GM19452 (cell line): ENCODE results near the gene SNX14.
"Not testable (repeated sequence)": the region's sequence is repeated elsewhere in the genome, so short reads cannot be mapped to it uniquely, and the experiment has no call there.

ENCODE experiments used
- ATAC-seq: cut with Tn5 transposase; IDR thresholded peaks from one replicate; pipeline ENCODE4 v1.9.1; 2021; ENCODE audit not compliant: unreplicated experiment

The SNX14 gene, protein sequence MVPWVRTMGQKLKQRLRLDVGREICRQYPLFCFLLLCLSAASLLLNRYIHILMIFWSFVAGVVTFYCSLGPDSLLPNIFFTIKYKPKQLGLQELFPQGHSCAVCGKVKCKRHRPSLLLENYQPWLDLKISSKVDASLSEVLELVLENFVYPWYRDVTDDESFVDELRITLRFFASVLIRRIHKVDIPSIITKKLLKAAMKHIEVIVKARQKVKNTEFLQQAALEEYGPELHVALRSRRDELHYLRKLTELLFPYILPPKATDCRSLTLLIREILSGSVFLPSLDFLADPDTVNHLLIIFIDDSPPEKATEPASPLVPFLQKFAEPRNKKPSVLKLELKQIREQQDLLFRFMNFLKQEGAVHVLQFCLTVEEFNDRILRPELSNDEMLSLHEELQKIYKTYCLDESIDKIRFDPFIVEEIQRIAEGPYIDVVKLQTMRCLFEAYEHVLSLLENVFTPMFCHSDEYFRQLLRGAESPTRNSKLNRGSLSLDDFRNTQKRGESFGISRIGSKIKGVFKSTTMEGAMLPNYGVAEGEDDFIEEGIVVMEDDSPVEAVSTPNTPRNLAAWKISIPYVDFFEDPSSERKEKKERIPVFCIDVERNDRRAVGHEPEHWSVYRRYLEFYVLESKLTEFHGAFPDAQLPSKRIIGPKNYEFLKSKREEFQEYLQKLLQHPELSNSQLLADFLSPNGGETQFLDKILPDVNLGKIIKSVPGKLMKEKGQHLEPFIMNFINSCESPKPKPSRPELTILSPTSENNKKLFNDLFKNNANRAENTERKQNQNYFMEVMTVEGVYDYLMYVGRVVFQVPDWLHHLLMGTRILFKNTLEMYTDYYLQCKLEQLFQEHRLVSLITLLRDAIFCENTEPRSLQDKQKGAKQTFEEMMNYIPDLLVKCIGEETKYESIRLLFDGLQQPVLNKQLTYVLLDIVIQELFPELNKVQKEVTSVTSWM

DNA sequence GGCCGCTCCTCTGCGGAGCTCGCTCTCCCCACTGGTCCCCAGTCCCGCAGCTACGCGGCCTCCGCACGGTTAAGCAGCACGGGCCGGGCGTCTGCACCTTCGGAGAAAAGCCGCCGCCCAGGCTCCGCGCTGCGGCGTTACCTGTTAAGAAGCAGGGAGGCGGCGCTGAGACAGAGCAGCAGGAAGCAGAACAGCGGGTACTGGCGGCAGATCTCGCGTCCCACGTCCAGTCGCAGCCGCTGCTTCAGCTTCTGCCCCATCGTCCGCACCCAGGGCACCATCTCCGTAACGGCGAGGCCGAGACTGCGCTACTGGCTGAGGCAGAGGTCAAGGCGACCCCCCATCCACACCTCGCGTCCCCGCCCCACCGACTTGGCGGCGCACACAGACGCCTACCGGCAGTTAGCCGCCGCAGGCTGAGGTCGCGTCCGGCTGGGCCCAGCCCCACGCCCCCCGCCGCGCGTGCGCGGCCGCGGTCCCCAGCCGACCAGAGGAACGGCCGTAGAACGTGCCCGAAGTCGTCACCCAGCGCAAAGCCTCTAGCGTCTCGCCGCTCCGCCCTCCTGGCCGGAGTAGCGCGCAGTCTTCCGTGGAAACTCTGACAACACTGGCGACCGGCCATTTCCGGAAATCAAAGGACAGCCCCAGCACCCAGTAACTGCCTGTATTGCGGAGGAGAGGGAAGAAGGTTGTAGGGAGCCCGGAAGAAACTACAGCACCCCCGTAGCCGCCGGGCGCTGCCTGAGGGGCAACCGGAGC, at the start of gene SNX14:
TSS of gene SNX14 (minus strand) at position 421 of the 759 bp plus-strand sequence. CDS start at position 281, 140 bp downstream.
- ATAC-seq: peak; percentile 87

DNA sequence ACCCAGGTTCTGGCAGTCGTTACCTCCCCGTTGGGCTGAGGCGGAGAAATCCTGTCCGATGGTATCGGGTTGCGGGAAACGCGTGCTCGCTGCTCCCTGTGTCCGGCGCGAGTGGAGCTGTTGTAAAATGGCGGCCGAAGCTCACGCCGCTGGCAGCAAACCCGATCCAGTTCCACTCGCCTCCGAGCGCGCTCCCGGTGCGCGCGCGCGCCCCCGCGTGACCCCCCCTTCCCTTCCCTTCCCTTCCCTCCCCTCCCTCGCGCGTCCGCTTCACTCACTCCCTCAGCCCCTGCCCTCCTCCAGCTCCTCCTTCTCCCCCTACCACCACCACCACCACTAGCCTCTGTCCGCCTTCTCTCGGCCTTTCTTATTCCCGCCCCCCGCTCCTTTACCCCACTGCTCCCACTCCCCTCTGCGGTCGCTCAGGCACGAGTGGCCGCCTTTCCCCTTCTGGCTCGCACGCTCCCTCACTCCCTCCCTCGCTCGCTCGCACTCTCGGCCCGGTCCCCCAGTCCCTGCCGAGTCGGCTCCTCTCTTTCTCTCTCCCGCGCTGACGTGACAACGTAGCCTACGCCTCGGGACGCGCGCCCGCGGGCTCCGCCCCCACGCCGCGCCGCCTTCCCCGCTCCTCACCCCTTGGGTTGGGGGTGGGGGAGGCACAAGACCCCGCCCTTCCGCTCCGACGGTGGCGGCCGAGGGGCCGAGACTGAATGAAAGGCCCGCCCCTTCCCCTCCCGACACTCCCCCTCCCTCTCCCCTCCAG, 49.3 kb upstream of the SNX14 start, which contains the start of gene SYNCRIP:
TSS of gene SYNCRIP (minus strand) at position 113 of the 763 bp plus-strand sequence. CDS start 1,447 bp downstream, outside the sequence.
- peak; percentile 71 for ATAC-seq

DNA sequence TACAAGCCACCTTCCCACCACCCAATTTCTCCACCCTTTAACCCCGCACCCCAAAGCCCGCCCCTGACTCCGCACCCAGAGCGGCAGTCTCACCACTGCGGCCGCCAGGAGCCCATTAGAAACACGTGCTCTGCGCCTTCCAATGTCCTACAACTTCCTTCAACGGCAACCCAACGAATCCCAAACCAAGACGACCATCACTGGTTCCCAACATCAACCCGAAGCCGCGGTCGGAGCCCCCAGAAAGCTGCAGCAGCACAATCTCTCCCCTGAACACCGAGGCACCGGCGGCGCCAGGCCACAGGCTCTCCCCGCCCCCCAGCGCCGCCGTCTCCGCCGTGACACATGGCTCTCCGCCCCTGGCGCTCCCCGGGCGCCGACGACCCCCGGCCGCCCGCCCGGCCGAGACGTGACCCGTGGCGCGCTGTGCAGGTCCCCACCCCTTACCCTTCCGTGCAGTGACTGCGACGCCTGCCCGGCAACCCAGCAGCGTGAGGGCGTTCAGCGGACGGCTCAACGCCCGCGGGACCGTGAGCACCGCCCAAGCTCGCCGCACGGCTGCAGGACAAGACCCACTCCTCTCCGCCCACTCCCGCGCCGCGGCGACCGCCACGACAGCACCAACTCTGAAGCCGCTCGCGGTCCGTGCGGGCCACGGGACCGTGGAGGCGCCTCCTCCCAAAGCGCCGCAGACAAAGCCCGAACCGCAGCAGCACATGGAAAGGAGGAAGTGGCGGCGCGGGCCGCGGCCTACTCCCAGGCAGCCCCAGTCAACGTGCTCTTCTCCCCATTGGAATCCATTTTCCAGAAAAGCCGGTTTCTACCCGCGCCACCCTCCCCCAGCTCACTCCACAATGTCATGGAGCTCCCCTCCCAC, 48.5 kb upstream of the SNX14 start:
- no peak for ATAC-seq

DNA sequence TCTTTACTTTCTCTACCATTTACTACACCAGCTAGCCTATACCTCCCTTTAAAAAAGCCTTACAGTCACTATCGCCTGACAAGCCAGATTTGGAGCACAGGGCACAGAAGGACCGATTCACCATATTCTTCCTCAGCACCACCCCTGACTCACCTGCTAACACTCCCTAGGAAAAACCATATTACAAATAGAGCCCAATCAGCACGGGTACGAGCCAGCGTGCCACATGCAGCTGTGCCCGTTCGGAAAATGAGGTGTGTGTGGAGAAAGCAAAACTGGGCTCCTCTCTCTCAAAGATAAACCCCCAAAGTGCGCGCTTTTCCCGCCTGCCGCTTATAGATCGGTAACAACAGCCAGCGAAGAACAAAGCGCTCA, 47.9 kb upstream of the SNX14 start:
- no peak for ATAC-seq

DNA sequence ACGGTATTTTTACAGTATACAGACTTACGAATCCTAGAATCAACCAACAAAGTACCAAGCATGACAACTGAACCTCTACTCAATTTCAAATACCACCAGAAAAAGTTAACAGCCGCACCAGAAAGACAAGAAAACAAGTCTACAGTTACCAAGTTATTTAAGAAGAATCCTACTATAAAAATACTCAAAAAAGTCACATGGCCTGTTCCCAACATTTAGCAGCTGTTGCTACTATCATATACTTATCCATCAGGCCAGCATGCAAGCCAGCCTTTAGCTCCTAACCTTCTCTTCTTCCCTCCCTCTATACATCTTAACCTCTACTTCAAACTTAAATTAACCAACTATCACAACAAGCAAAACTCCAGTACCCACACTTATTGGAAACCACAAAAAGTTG, 47.2 kb upstream of the SNX14 start:
- ATAC-seq: no peak

DNA sequence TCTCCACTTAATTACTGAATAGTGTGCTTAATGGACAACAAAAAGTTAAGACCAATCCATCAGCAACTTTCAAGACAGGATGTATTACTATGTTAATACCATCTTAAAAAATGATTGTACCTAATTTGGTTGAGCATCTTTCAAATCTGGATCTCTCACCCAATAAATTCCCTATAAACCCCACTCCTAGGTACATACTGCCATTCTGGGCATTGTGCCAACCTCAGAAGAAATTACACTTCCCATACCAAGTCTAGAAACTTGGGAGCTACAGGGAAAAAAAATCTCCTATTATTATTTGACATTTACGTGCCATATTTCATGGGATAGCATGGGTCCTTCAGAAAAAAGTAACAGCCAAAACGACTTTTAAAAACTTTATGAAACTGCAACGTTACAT, 43.9 kb upstream of the SNX14 start:
- ATAC-seq: no peak

DNA sequence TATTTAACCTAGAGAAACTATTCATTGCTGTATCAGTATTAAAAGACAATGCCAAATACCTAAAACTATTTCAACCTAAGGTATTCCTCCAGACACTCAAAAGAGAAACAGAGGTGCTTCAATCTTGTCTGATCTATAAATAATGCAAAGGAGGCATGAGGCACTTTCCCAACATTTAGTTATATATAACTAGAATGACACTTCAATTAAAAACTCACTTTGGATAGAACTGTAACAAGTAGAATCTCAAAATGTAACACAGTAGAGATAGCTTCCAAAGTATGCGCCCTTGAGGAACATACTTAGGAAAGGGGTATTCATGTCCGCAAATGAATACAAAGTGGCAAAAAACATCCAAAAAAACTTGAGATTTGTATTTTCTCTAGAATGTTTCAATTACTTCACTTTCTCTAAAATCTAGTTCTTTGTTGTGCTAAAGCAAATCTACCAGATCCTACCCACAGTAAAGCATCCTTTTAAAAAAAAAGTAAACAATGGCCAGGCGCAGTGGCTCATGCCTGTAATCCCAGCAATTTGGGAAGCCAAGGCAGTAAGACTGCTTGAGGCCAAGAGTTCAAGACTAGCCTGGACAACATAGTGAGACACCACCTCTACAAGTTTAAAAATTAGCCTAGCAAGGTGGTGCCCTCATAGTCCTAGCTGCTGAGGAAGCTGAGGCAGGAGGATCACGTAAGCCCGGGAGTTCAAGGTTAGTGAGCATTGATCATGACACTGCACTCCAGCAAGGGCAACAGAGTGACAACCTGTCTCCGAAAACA, 38.7 kb upstream of the SNX14 start:
- ATAC-seq: no peak

DNA sequence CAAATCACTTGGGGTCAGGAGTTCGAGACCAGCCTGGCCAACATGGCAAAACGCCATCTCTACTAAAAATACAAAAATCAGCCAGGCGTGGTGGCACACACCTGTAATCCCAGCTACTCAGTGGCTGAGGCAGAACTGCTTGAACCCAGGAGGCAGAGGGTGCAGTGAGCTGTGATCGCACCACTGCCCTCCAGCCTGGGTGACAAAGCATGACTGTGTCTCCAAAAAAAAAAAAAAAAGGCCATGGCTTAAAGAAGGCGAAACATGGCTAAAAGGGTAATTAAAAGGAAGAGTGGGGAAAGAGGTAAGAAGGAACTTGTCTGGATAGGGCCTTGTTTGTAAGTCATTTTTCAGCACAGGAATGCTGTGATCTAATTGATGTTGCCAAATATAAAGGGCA, 37.5 kb upstream of the SNX14 start:
- not testable (repeated sequence) for ATAC-seq

DNA sequence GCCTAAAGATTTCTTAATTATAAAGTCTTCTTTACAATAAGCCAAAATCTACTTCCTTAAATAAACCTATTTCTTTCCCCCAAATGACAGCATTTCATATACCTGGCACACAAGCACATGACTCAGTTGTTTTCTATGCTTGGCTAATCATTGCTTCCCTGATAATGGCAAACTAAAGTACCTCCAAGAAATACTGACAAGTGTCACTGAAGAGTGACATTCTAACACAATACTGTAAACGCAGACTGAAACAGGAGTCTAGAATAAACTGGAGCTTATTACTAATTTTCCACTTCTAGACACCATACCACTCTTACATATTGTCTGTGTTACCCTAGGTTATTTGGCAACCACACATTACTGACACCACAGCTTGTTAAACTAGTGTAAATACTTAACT, 34.7 kb upstream of the SNX14 start:
- ATAC-seq: no peak

DNA sequence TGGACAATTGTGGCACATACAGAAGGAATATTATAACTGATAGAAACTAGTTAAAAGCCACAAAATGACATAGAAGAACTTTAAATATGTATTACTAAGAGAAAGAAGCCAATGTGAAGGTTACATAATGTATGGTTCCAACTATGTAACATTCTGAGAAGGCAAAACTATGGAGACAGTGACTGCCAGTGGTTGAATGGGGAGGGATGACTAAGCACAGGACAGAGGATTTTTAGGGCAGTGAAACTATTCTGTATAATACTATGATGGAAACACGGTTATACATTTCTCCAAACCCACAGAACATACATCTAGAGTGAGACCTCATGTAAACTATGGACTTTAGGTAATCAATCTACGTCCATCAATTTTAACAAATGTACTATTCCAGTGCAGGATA, 26.6 kb upstream of the SNX14 start:
- ATAC-seq: no peak

DNA sequence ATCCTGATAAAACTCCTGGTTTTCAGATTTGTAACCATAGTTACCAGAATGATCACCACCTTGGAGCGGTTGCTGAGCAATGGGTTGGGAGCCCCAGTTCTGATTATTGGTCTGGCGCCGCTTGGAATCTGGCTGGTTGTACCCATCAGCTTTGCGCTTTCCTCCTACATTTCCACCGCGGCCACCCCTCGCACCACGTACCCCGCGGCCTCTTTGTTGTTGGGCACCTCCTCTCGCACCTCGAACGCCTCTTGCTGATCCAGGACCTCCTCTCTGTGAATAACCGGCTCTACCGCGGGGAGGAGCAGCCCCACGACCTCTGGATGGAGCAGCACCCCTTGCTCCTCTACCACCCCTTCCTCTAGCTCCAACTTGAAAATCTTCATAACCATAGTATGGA, 21.1 kb upstream of the SNX14 start:
- no peak for ATAC-seq

DNA sequence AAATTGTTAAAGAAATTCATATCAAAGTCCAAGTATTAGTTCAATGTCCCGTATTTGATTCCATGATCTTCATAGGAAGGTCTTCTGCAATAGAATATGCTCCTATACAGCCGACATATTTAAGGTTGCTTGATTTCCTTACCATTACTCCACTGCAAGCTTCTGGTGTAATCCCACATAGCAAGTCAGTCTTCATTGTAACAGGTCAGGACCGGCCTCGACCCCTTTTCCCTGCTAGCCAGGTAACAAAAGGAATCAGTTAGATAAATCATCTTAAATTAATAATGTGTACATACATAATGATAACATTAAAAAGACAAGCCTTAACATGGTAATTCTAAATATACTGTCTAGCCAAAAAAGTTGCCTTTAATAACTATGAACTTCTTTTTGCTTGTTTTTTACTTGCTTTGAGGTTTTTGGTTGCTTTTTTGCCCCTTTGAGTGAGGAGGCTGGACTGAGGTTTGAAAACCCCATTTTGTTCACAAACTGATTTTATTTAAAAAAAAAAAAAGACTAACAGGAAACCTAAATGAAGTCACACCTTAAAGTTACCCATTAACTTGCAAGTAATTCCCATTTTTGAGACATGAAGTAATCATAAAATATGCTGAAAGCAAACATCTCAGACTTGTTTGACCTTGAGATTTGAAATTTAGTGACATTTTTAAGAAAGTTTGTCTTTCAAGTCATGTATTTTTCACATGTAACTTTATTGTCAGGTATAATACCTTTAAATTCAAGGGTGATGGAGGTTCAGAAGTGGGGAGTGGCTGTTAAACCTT, 19.2 kb upstream of the SNX14 start:
- no peak for ATAC-seq

DNA sequence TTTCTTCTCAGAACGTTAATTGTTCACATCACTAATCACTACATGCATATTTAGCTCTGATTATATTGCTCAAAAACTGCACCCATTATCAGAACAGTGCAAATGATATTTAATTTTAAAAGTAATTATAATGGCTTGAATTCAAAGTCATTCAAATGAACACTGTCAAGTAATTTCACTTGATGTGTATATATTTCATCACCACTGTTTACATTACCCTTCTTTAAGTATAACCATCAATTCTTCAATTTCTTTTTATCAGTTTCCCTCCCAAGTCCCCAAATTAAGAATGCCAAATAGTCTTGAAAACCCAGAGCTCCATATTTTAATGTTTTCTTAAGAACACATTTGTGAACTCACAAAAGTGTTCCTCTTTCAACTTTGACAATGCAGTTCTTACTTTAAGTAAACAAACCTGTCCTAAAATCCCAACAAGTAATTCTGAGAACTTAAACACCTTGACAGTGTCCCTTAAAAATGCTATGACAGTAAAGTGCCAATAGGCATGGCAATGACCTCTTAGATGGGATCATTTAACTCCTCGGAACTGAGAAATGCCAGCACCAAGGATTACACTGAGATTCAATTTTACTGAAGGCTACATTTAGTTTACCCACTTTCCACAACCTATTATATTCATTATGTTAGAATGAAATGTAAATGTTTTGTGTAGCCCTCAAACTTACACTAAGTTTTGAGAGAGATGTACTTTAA, 16.7 kb upstream of the SNX14 start:
- no peak for ATAC-seq

DNA sequence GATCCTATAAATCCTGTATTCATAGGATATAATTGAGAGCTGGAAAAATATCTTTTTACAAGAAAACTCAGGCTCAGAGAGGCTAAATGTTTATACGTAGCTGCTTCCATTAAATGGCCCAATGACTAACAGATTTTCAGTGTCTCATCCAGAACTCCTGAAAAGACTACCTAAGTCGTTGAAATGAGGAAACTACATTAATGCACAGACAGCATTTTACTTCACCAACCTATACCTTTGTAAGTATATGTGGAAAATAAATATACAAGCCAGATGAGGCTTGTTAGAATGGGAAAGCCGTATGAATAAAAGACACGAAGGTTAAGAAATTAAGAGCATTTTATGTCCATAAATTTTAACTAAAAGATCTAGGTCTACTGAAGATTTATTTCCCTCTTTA, 8.4 kb upstream of the SNX14 start:
- ATAC-seq: no peak

DNA sequence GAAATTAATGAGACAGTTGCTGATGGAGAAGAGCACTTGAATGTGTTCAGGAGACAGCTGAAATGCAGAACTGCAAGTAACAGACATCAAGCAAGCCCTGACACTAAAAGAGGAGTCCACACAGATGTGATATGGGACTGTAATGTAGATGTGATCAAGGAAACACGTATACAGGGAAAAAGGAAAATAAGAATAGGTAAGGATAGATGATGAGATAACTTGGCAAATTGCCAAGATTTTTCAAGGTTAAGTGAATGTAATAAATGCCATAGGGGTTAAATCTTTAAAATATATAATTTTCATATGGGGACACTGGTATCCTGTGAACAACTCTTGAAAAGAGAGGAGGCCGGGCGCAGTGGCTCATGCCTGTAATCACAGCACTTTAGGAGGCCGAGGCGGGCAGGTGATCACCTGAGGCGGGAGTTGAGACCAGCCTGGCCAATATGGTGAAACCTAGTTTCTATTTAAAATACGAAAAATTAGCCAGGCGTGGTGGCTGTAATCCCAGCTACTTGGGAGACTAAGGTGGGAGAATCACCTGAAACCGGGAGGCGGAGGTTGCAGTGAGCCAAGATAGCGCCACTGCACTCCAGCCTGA, 7.2 kb upstream of the SNX14 start:
- ATAC-seq: no peak

DNA sequence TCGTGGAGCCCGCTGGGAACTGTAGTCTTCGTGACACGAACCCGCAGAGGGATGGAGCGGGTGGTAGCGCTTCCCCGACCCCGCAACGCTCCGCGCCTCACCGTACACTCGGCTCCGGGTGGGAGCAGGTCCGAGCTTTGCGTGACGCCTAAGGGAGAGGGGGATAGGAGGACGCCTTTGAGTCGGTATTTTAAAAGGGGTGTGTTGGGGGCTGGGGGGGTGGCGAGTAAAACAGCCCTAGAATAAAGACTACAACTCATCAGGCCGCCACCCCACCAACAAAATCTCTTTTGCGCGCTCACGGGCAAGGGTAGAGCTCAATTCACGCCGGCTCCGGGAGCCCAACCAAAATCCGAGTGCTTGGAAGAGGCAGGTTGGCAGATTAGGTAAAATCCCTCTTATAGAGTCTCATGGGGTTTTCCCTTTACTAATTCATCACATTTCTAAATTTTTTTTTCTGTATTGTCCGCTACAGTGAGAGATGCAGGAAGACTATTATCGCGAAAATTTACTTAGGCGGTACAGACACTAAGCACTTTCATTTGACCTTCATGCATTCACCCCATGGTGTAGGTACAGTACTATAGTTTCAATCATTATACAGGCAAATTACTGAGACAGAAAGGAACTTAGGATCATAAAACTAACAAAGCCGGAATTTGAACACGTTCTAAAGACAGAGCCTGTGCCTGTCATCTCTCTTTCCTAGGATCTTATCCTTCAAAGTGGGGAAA, 706 bp upstream of the SNX14 start:
- ATAC-seq: peak; percentile 2
